Measurements from ENCODE around the gene LASP1.
A peak's percentile ranks its signal among the peaks of the same experiment; 100 is the strongest.
"Not testable (repeated sequence)": the region's sequence is repeated elsewhere in the genome, so short reads cannot be mapped to it uniquely, and the experiment has no call there.

Gene LASP1

GRCh38 chr17:38911081-38911730 is 41.3 kb downstream of the LASP1 start:
- Histone ChIP-seq H3K27ac (ENCODE audit: low read depth, low read length, severe bottlenecking) (no peak overlapping the region), H3K4me1 (ENCODE audit: control insufficient read depth, insufficient read depth, low read length, poor library complexity, severe bottlenecking) (peaks cover 29% of the 10 kb centered on the region), H3K4me3 (ENCODE audit: extremely low read depth, insufficient read depth, low read length, poor library complexity, severe bottlenecking) (no peak overlapping the region), H3K9me3 (ENCODE audit: control insufficient read depth, low read length) (no peaks in the 10 kb centered on the region), H3K36me3 (ENCODE audit: control insufficient read depth, insufficient read depth, low read length) (peaks cover 77% of the 10 kb centered on the region)
- WGBS, 2 experiments (ENCODE audit: insufficient coverage in 2 of 2) = 97 to 100% methylated on average over 5 to 6 of the region's 10 CpGs

- H3K4me1 ChIP-seq (ENCODE audit: control insufficient read depth, insufficient read depth, low read length, poor library complexity, severe bottlenecking) = peaks cover 24% of the 10 kb centered on the region
- H3K36me3 ChIP-seq (ENCODE audit: control insufficient read depth, insufficient read depth, low read length) = peaks cover 78% of the 10 kb centered on the region
- not testable (repeated sequence) for H3K4me3 ChIP-seq (ENCODE audit: extremely low read depth, insufficient read depth, low read length, poor library complexity, severe bottlenecking); H3K9me3 ChIP-seq (ENCODE audit: control insufficient read depth, low read length); H3K27ac ChIP-seq (ENCODE audit: low read depth, low read length, severe bottlenecking)
- 91 to 100% methylated on average over 8 of the region's 8 CpGs for WGBS, 2 experiments (ENCODE audit: insufficient coverage in 2 of 2)
Observed at GRCh38 chr17:38911731-38912081, 41.8 kb downstream of the LASP1 start.

GRCh38 chr17:38912221-38912813 is 42.5 kb downstream of the LASP1 start:
- peaks cover 82% of the 10 kb centered on the region for H3K36me3 ChIP-seq (ENCODE audit: control insufficient read depth, insufficient read depth, low read length)
- H3K9me3 ChIP-seq (ENCODE audit: control insufficient read depth, low read length) = no peaks in the 10 kb centered on the region
- H3K27ac ChIP-seq (ENCODE audit: low read depth, low read length, severe bottlenecking) = no peak overlapping the region
- WGBS, 2 experiments (ENCODE audit: insufficient coverage in 2 of 2) = 96% methylated on average over 12 to 13 of the region's 13 CpGs
- H3K4me3 ChIP-seq (ENCODE audit: extremely low read depth, insufficient read depth, low read length, poor library complexity, severe bottlenecking) = no peak overlapping the region
- peaks cover 19% of the 10 kb centered on the region for H3K4me1 ChIP-seq (ENCODE audit: control insufficient read depth, insufficient read depth, low read length, poor library complexity, severe bottlenecking)

- 95 to 97% methylated on average over 16 to 18 of the region's 20 CpGs for WGBS, 2 experiments (ENCODE audit: insufficient coverage in 2 of 2)
- peaks cover 96% of the 10 kb centered on the region for H3K36me3 ChIP-seq (ENCODE audit: control insufficient read depth, insufficient read depth, low read length)
Observed at GRCh38 chr17:38914741-38915638, 45.1 kb downstream of the LASP1 start.

GRCh38 chr17:38915639-38915995 is 45.8 kb downstream of the LASP1 start:
- Histone ChIP-seq H3K4me3 (ENCODE audit: extremely low read depth, insufficient read depth, low read length, poor library complexity, severe bottlenecking) (no peak overlapping the region), H3K36me3 (ENCODE audit: control insufficient read depth, insufficient read depth, low read length) (peaks cover 96% of the 10 kb centered on the region), H3K9me3 (ENCODE audit: control insufficient read depth, low read length) (no peaks in the 10 kb centered on the region), H3K27ac (ENCODE audit: low read depth, low read length, severe bottlenecking) (no peak overlapping the region), H3K4me1 (ENCODE audit: control insufficient read depth, insufficient read depth, low read length, poor library complexity, severe bottlenecking) (peaks cover 16% of the 10 kb centered on the region)
- WGBS, 2 experiments (ENCODE audit: insufficient coverage in 2 of 2) = 98 to 99% methylated on average over 5 to 7 of the region's 7 CpGs

More at GRCh38 chr17:38914741-38915638, 45.1 kb downstream of the LASP1 start:
- peaks cover 10% of the 10 kb centered on the region for H3K4me1 ChIP-seq (ENCODE audit: control insufficient read depth, insufficient read depth, low read length, poor library complexity, severe bottlenecking)
- no peaks in the 10 kb centered on the region for H3K9me3 ChIP-seq (ENCODE audit: control insufficient read depth, low read length)
- no peak overlapping the region for H3K4me3 ChIP-seq (ENCODE audit: extremely low read depth, insufficient read depth, low read length, poor library complexity, severe bottlenecking)
- no peak overlapping the region for H3K27ac ChIP-seq (ENCODE audit: low read depth, low read length, severe bottlenecking)

GRCh38 chr17:38916771-38917170 is 46.9 kb downstream of the LASP1 start:
- Histone ChIP-seq H3K9me3 (ENCODE audit: control insufficient read depth, low read length) (no peaks in the 10 kb centered on the region), H3K27ac (ENCODE audit: low read depth, low read length, severe bottlenecking) (no peak overlapping the region), H3K4me3 (ENCODE audit: extremely low read depth, insufficient read depth, low read length, poor library complexity, severe bottlenecking) (no peak overlapping the region), H3K4me1 (ENCODE audit: control insufficient read depth, insufficient read depth, low read length, poor library complexity, severe bottlenecking) (peaks cover 24% of the 10 kb centered on the region), H3K36me3 (ENCODE audit: control insufficient read depth, insufficient read depth, low read length) (peaks cover 90% of the 10 kb centered on the region)
- 75 to 82% methylated on average over 8 of the region's 8 CpGs for WGBS, 2 experiments (ENCODE audit: insufficient coverage in 2 of 2)

- no peaks in the 10 kb centered on the region for H3K9me3 ChIP-seq (ENCODE audit: control insufficient read depth, low read length)
- H3K27ac ChIP-seq (ENCODE audit: low read depth, low read length, severe bottlenecking) = no peak overlapping the region
- peaks cover 86% of the 10 kb centered on the region for H3K36me3 ChIP-seq (ENCODE audit: control insufficient read depth, insufficient read depth, low read length)
- H3K4me3 ChIP-seq (ENCODE audit: extremely low read depth, insufficient read depth, low read length, poor library complexity, severe bottlenecking) = no peak overlapping the region
- H3K4me1 ChIP-seq (ENCODE audit: control insufficient read depth, insufficient read depth, low read length, poor library complexity, severe bottlenecking) = peaks cover 24% of the 10 kb centered on the region
- WGBS, 2 experiments (ENCODE audit: insufficient coverage in 2 of 2) = 82 to 100% methylated on average over 3 of the region's 3 CpGs
Observed at GRCh38 chr17:38917259-38917658, 47.4 kb downstream of the LASP1 start.

- WGBS, 2 experiments (ENCODE audit: insufficient coverage in 2 of 2) = 91 to 96% methylated on average over 36 to 37 of the region's 37 CpGs
- H3K4me3 ChIP-seq (ENCODE audit: extremely low read depth, insufficient read depth, low read length, poor library complexity, severe bottlenecking) = no peak overlapping the region
- H3K4me1 ChIP-seq (ENCODE audit: control insufficient read depth, insufficient read depth, low read length, poor library complexity, severe bottlenecking) = peaks cover 29% of the 10 kb centered on the region
- H3K9me3 ChIP-seq (ENCODE audit: control insufficient read depth, low read length) = no peaks in the 10 kb centered on the region
- peaks cover 76% of the 10 kb centered on the region for H3K36me3 ChIP-seq (ENCODE audit: control insufficient read depth, insufficient read depth, low read length)
- H3K27ac ChIP-seq (ENCODE audit: low read depth, low read length, severe bottlenecking) = no peak overlapping the region
Observed at GRCh38 chr17:38918129-38918913, 48.5 kb downstream of the LASP1 start.

GRCh38 chr17:38918916-38919315 is 49.1 kb downstream of the LASP1 start:
- H3K27ac ChIP-seq (ENCODE audit: low read depth, low read length, severe bottlenecking) = no peak overlapping the region
- 100% methylated on average over 2 of the region's 5 CpGs; no CpG with 5 or more reads in 1 of the 2 experiments for WGBS, 2 experiments (ENCODE audit: insufficient coverage in 2 of 2)
- no peaks in the 10 kb centered on the region for H3K9me3 ChIP-seq (ENCODE audit: control insufficient read depth, low read length)
- no peak overlapping the region for H3K4me3 ChIP-seq (ENCODE audit: extremely low read depth, insufficient read depth, low read length, poor library complexity, severe bottlenecking)
- peaks cover 29% of the 10 kb centered on the region for H3K4me1 ChIP-seq (ENCODE audit: control insufficient read depth, insufficient read depth, low read length, poor library complexity, severe bottlenecking)
- H3K36me3 ChIP-seq (ENCODE audit: control insufficient read depth, insufficient read depth, low read length) = peaks cover 70% of the 10 kb centered on the region

- H3K27ac ChIP-seq (ENCODE audit: low read depth, low read length, severe bottlenecking) = peak overlapping the region; percentile 30
- peaks cover 28% of the 10 kb centered on the region for H3K4me1 ChIP-seq (ENCODE audit: control insufficient read depth, insufficient read depth, low read length, poor library complexity, severe bottlenecking)
- peaks cover 64% of the 10 kb centered on the region for H3K36me3 ChIP-seq (ENCODE audit: control insufficient read depth, insufficient read depth, low read length)
- H3K9me3 ChIP-seq (ENCODE audit: control insufficient read depth, low read length) = no peaks in the 10 kb centered on the region
- WGBS, 2 experiments (ENCODE audit: insufficient coverage in 2 of 2) = 95 to 96% methylated on average over 5 to 16 of the region's 16 CpGs
- H3K4me3 ChIP-seq (ENCODE audit: extremely low read depth, insufficient read depth, low read length, poor library complexity, severe bottlenecking) = no peak overlapping the region
Observed at GRCh38 chr17:38919316-38920078, 49.6 kb downstream of the LASP1 start.
